CD14-positive monocyte (primary cell): ENCODE data around the gene PASD1. TPM values are rescaled to one million over a fixed set of nuclear protein-coding genes. Genes with fewer than 3 reads are reported as not detected.

ENCODE experiments used
- DNase-seq, 3 donors: peaks; one replicate each; pipeline ENCODE4 v3.0.0-alpha.2; 2011 to 2022
- H2AFZ ChIP-seq: 2 replicates; pipeline ENCODE4 v1.6.0; 2012; ENCODE audit warnings: mild to moderate bottlenecking, low read depth, low read length, inconsistent platforms; ENCODE audit not compliant: insufficient read depth, poor library complexity, severe bottlenecking
- H3K27ac ChIP-seq, 2 donors: 1 replicate in 1 of 2; 2 replicates in 1 of 2; pipeline ENCODE4 v1.5.1; 2012 to 2013; ENCODE audit warnings: low read length in 2 of 2, control low read depth in 1 of 2, inconsistent platforms in 1 of 2, low read depth in 1 of 2, mild to moderate bottlenecking in 1 of 2
- H3K27me3 ChIP-seq, 2 donors: one replicate each; pipeline versions ENCODE4 v1.6.0 to v1.6.1; 2011 to 2013; ENCODE audit warnings: low read length in 2 of 2; ENCODE audit not compliant: control insufficient read depth in 2 of 2, insufficient read depth in 2 of 2
- H3K36me3 ChIP-seq, 2 donors: replicated peaks in 1 of 2; 1 replicate in 1 of 2; 2 replicates in 1 of 2; pipeline versions ENCODE4 v1.5.1 to v1.6.1; 2012 to 2013; ENCODE audit warnings: low read length in 2 of 2, control low read depth in 1 of 2, inconsistent platforms in 1 of 2, mild to moderate bottlenecking in 1 of 2; ENCODE audit not compliant: insufficient read depth in 2 of 2, control insufficient read depth in 1 of 2
- H3K4me1 ChIP-seq, 2 donors: 1 replicate in 1 of 2; 2 replicates in 1 of 2; pipeline versions ENCODE4 v1.5.1 to v1.6.1; 2012 to 2013; ENCODE audit warnings: low read length in 2 of 2, control low read depth in 1 of 2, inconsistent platforms in 1 of 2, mild to moderate bottlenecking in 1 of 2, moderate library complexity in 1 of 2; ENCODE audit not compliant: insufficient read depth in 2 of 2, control insufficient read depth in 1 of 2
- H3K4me2 ChIP-seq: replicated peaks from 2 replicates; pipeline ENCODE3; 2012; ENCODE audit warnings: low read length, moderate library complexity, mild to moderate bottlenecking; ENCODE audit not compliant: poor library complexity, severe bottlenecking; ENCODE audit errors: extremely low read depth
- H3K4me3 ChIP-seq, 3 experiments: fragments of 200-600 bp in 1 of 3; sonication (generic) in 1 of 3; replicated peaks in 1 of 3; 1 replicate in 2 of 3; 2 replicates in 1 of 3; pipeline ENCODE4 v1.5.1; 2011 to 2013; ENCODE audit warnings: low read length in 3 of 3, mild to moderate bottlenecking in 3 of 3, control low read depth in 2 of 3, low read depth in 2 of 3, inconsistent platforms in 1 of 3, moderate library complexity in 1 of 3
- H3K79me2 ChIP-seq: 2 replicates; pipeline ENCODE4 v1.6.0; 2012; ENCODE audit warnings: mild to moderate bottlenecking, control low read depth, inconsistent platforms, low read length, moderate library complexity; ENCODE audit not compliant: insufficient read depth
- H3K9ac ChIP-seq: 2 replicates; pipeline ENCODE4 v1.6.0; 2017; ENCODE audit warnings: low read length, mild to moderate bottlenecking; ENCODE audit not compliant: insufficient read depth, poor library complexity, severe bottlenecking
- H3K9me3 ChIP-seq, 2 donors: replicated peaks in 1 of 2; 1 replicate in 1 of 2; 2 replicates in 1 of 2; pipeline versions ENCODE4 v1.5.1 to v1.6.1; 2012 to 2013; ENCODE audit warnings: low read length in 2 of 2, control low read depth in 1 of 2; ENCODE audit not compliant: control insufficient read depth in 1 of 2, insufficient read depth in 1 of 2
- H4K20me1 ChIP-seq: 2 replicates; pipeline ENCODE4 v1.6.0; 2012; ENCODE audit warnings: mild to moderate bottlenecking, low read length, control low read depth, moderate library complexity; ENCODE audit not compliant: insufficient read depth
- H3K27ac Mint-ChIP-seq, 7 donors: one replicate each; pipeline ENCODE4 v1.8.0; 2020; ENCODE audit warnings: mild to moderate bottlenecking in 7 of 7, mixed read lengths in 7 of 7, moderate library complexity in 6 of 7, inconsistent platforms in 2 of 7
- H3K27me3 Mint-ChIP-seq, 3 donors: one replicate each; pipeline ENCODE4 v1.8.0; 2021 to 2022; ENCODE audit warnings: low read depth in 3 of 3, mild to moderate bottlenecking in 3 of 3, mixed read lengths in 3 of 3, moderate library complexity in 3 of 3, inconsistent platforms in 1 of 3
- H3K36me3 Mint-ChIP-seq, 2 donors: one replicate each; pipeline ENCODE4 v1.8.0; 2020; ENCODE audit warnings: mixed read lengths in 2 of 2, inconsistent platforms in 1 of 2, mild to moderate bottlenecking in 1 of 2
- H3K4me1 Mint-ChIP-seq: one replicate; pipeline ENCODE4 v1.8.0; 2020; ENCODE audit warnings: mild to moderate bottlenecking, mixed read lengths
- H3K4me3 Mint-ChIP-seq, 2 donors: one replicate each; pipeline ENCODE4 v1.8.0; 2020; ENCODE audit warnings: mild to moderate bottlenecking in 2 of 2, mixed read lengths in 2 of 2, moderate library complexity in 1 of 2
- H3K9me3 Mint-ChIP-seq, 7 donors: one replicate each; pipeline ENCODE4 v1.8.0; 2020 to 2022; ENCODE audit warnings: mixed read lengths in 7 of 7, mild to moderate bottlenecking in 6 of 7, moderate library complexity in 6 of 7, inconsistent platforms in 2 of 7
- CTCF ChIP-seq: fragments of 200-600 bp; IDR thresholded peaks from one replicate; pipeline ENCODE4 v1.8.0; 2022; ENCODE audit warnings: antibody characterized with exemption, mild to moderate bottlenecking
- WGBS: methylation state at CpG from one replicate; pipeline ENCODE4 v1.1.5; 2013; ENCODE audit warnings: missing lambda C conversion rate; ENCODE audit not compliant: insufficient coverage; 5-methylcytosine and 5-hydroxymethylcytosine counted together
- intact Hi-C, 2 donors: fragments of 100-400 bp; cut with micrococcal nuclease; formaldehyde crosslinking; loops; one replicate each; pipeline versions ENCODE4 v1.15.0 to v1.15.1; 2023
- polyA plus RNA-seq, 3 donors: library from polyadenylated mRNA; depleted of rRNA in 1 of 3; unstranded in 2 of 3; stranded (reverse) in 1 of 3; fragments of 300-500 nt in 2 of 3; fragments of >200 nt in 1 of 3; fragmentation: Illumina TruSeq in 2 of 3; gene quantifications; 1 replicate in 2 of 3; 2 replicates in 1 of 3; pipeline ENCODE4 v1.2.3, GENCODE V29; 2012 to 2021

Gene PASD1
- polyA plus RNA-seq, 3 donors = not detected

- Histone ChIP-seq H3K27ac (no peak overlapping the region), H3K79me2 (no peaks in the 10 kb centered on the region), H4K20me1 (no peaks in the 10 kb centered on the region), H3K9ac (no peak overlapping the region), H3K4me1 (no peaks in the 10 kb centered on the region), H3K36me3 (no peaks in the 10 kb centered on the region), H3K4me2 (no peak overlapping the region), H3K4me3 (no peak overlapping the region), H3K27me3 (peaks cover 0 to 3% of the 10 kb centered on the region in 2 donors), H3K9me3 (no peaks in the 10 kb centered on the region), H2AFZ (no peak overlapping the region)
- Mint-ChIP-seq H3K27ac (no peak overlapping the region), H3K9me3 (peaks cover 0 to 2% (median 0%) of the 10 kb centered on the region in 7 donors), H3K27me3 (peaks cover 0 to 5% (median 2%) of the 10 kb centered on the region in 3 donors), H3K36me3 (no peaks in the 10 kb centered on the region), H3K4me3 (no peak overlapping the region), H3K4me1 (no peaks in the 10 kb centered on the region)
- intact Hi-C loops = no loop called here
- WGBS = no CpG with 5 or more reads among the region's 11 CpGs
- DNase-seq = no peak
- TF ChIP-seq CTCF = no peak
Measured at GRCh38 chrX:151641564-151641963, 78.1 kb downstream of the PASD1 start.

GRCh38 chrX:151675121-151675746 is 111.8 kb downstream of the PASD1 start:
- Histone ChIP-seq H3K4me1 (no peaks in the 10 kb centered on the region), H4K20me1 (no peaks in the 10 kb centered on the region), H3K9ac (no peak overlapping the region), H3K27me3 (no peaks in the 10 kb centered on the region), H3K79me2 (no peaks in the 10 kb centered on the region), H3K27ac (no peak overlapping the region), H3K36me3 (no peaks in the 10 kb centered on the region), H3K4me3 (no peak overlapping the region), H3K4me2 (no peak overlapping the region), H2AFZ (no peak overlapping the region), H3K9me3 (no peaks in the 10 kb centered on the region)
- intact Hi-C loops = no loop called here
- Mint-ChIP-seq H3K36me3 (no peaks in the 10 kb centered on the region), H3K9me3 (no peaks in the 10 kb centered on the region), H3K4me3 (no peak overlapping the region), H3K4me1 (peaks cover 4% of the 10 kb centered on the region), H3K27me3 (peaks cover 1 to 2% (median 1%) of the 10 kb centered on the region in 3 donors), H3K27ac (no peak overlapping the region)
- WGBS = 75% methylated on average over 1 of the region's 6 CpGs
- TF ChIP-seq CTCF = no peak
- no peak for DNase-seq
